ENCODE results near the gene CHCHD1. TPM values are rescaled to one million over a fixed set of nuclear protein-coding genes. Genes with fewer than 3 reads are reported as not detected.
"Not testable (repeated sequence)": the region's sequence is repeated elsewhere in the genome, so short reads cannot be mapped to it uniquely, and the experiment has no call there.

CHCHD1 gene
- total and polyA plus RNA-seq, 4 experiments from 2014 or later = 21.8 to 56.0 (median 28.5) TPM

- POLR2A ChIA-PET (ENCODE audit: partially characterized antibody) = interaction anchor here (0.7 to 1.7 kb wide), 3 partner anchors 9 to 65 kb away, joined by 3 to 6 read pairs (median 3); no protein-coding TSS in a partner anchor
- peak overlapping the region in 3 of 7 donors; percentile 45 to 80 (median 74) for H3K27ac Mint-ChIP-seq
- H3K36me3 ChIP-seq (ENCODE audit: insufficient read depth, low read length) = peaks cover 73% of the 10 kb centered on the region
- H3K4me3 ChIP-seq (ENCODE audit: low read length in 2 of 2); CTCF ChIA-PET (ENCODE audit: partially characterized antibody); intact Hi-C loops (cut with micrococcal nuclease); H3K27me3 ChIP-seq (ENCODE audit: insufficient read depth, low read length); H3K4me1 ChIP-seq (ENCODE audit: insufficient read depth, low read length); H3K9me3 ChIP-seq (ENCODE audit: control insufficient read depth in 1 of 2, low read length in 2 of 2); H3K9me3 Mint-ChIP-seq; H3K27me3 Mint-ChIP-seq; H3K27ac ChIP-seq (ENCODE audit: low read depth, low read length); DNase-seq; H3K4me3 Mint-ChIP-seq; H3K4me1 Mint-ChIP-seq: not testable (repeated sequence)
- H3K36me3 Mint-ChIP-seq = peaks cover 27 to 71% of the 10 kb centered on the region in 2 donors
Observed at GRCh38 chr10:73796035-73796434, 14.2 kb downstream of the CHCHD1 start.

GRCh38 chr10:73796766-73797165 is 14.9 kb downstream of the CHCHD1 start:
- peaks cover 73% of the 10 kb centered on the region for H3K36me3 ChIP-seq (ENCODE audit: insufficient read depth, low read length)
- H3K4me3 ChIP-seq (ENCODE audit: low read length in 2 of 2) = no peak overlapping the region
- no peak overlapping the region for H3K4me3 Mint-ChIP-seq
- H3K27me3 ChIP-seq (ENCODE audit: insufficient read depth, low read length) = no peaks in the 10 kb centered on the region
- intact Hi-C loops (cut with micrococcal nuclease) = no loop called here
- peak overlapping the region in 2 of 7 donors; percentile 45 to 74 for H3K27ac Mint-ChIP-seq
- H3K9me3 Mint-ChIP-seq = no peaks in the 10 kb centered on the region
- H3K27me3 Mint-ChIP-seq = no peaks in the 10 kb centered on the region
- H3K9me3 ChIP-seq (ENCODE audit: control insufficient read depth in 1 of 2, low read length in 2 of 2) = no peaks in the 10 kb centered on the region
- no peak for DNase-seq
- ChIA-PET POLR2A (ENCODE audit: partially characterized antibody) (interaction anchor here (1.7 to 2.1 kb wide), 2 partner anchors 10 to 25 kb away, joined by 6 to 7 read pairs; a partner anchor contains a TSS), CTCF (ENCODE audit: partially characterized antibody) (no interaction called here)
- H3K27ac ChIP-seq (ENCODE audit: low read depth, low read length) = no peak overlapping the region
- peaks cover 22 to 71% of the 10 kb centered on the region in 2 donors for H3K36me3 Mint-ChIP-seq
- H3K4me1 ChIP-seq (ENCODE audit: insufficient read depth, low read length) = no peaks in the 10 kb centered on the region
- H3K4me1 Mint-ChIP-seq = peaks cover 0 to 3% (median 1%) of the 10 kb centered on the region in 4 donors

- ChIA-PET CTCF (ENCODE audit: partially characterized antibody) (no interaction called here), POLR2A (ENCODE audit: partially characterized antibody) (interaction anchor here (1.7 to 2.1 kb wide), 2 partner anchors 9 to 25 kb away, joined by 6 to 7 read pairs; a partner anchor contains a TSS)
- intact Hi-C loops (cut with micrococcal nuclease) = no loop called here
- no peaks in the 10 kb centered on the region for H3K27me3 Mint-ChIP-seq
- DNase-seq = no peak
- Histone ChIP-seq H3K4me1 (ENCODE audit: insufficient read depth, low read length) (no peaks in the 10 kb centered on the region), H3K27ac (ENCODE audit: low read depth, low read length) (no peak overlapping the region), H3K27me3 (ENCODE audit: insufficient read depth, low read length) (no peaks in the 10 kb centered on the region), H3K9me3 (ENCODE audit: control insufficient read depth in 1 of 2, low read length in 2 of 2) (no peaks in the 10 kb centered on the region), H3K36me3 (ENCODE audit: insufficient read depth, low read length) (peaks cover 73% of the 10 kb centered on the region), H3K4me3 (ENCODE audit: low read length in 2 of 2) (no peak overlapping the region)
- H3K36me3 Mint-ChIP-seq = peaks cover 24 to 77% of the 10 kb centered on the region in 2 donors
- H3K27ac Mint-ChIP-seq = peak overlapping the region in 5 of 7 donors; percentile 9 to 66 (median 29)
- H3K9me3 Mint-ChIP-seq = no peaks in the 10 kb centered on the region
- H3K4me3 Mint-ChIP-seq = peak overlapping the region in 2 of 8 donors; percentile 17 to 18
- peaks cover 0 to 3% (median 1%) of the 10 kb centered on the region in 4 donors for H3K4me1 Mint-ChIP-seq
Observed at GRCh38 chr10:73797324-73798025, 15.6 kb downstream of the CHCHD1 start.

- Histone ChIP-seq H3K27me3 (ENCODE audit: insufficient read depth, low read length) (no peaks in the 10 kb centered on the region), H3K4me1 (ENCODE audit: insufficient read depth, low read length) (no peaks in the 10 kb centered on the region), H3K36me3 (ENCODE audit: insufficient read depth, low read length) (peaks cover 73% of the 10 kb centered on the region), H3K9me3 (ENCODE audit: control insufficient read depth in 1 of 2, low read length in 2 of 2) (no peaks in the 10 kb centered on the region), H3K27ac (ENCODE audit: low read depth, low read length) (no peak overlapping the region), H3K4me3 (ENCODE audit: low read length in 2 of 2) (no peak overlapping the region)
- Mint-ChIP-seq H3K4me1 (peaks cover 0 to 1% (median under 1%) of the 10 kb centered on the region in 4 donors), H3K9me3 (no peaks in the 10 kb centered on the region), H3K36me3 (peaks cover 27 to 76% of the 10 kb centered on the region in 2 donors), H3K27ac (peak overlapping the region in 2 of 7 donors; percentile 46 to 79), H3K4me3 (peak overlapping the region in 2 of 8 donors; percentile 17 to 18), H3K27me3 (no peaks in the 10 kb centered on the region)
- intact Hi-C loops (cut with micrococcal nuclease) = no loop called here
- ChIA-PET POLR2A (ENCODE audit: partially characterized antibody) (interaction anchor here (1.9 to 2.2 kb wide), 3 partner anchors 11 to 26 kb away, joined by 7 to 16 read pairs (median 13); partner anchors contain the start of gene ZSWIM8), CTCF (ENCODE audit: partially characterized antibody) (no interaction called here)
- no peak for DNase-seq
Observed at GRCh38 chr10:73798087-73798486, 16.2 kb downstream of the CHCHD1 start.

GRCh38 chr10:73798927-73799560 is 17.2 kb downstream of the CHCHD1 start:
- peaks cover 73% of the 10 kb centered on the region for H3K36me3 ChIP-seq (ENCODE audit: insufficient read depth, low read length)
- ChIA-PET CTCF (ENCODE audit: partially characterized antibody) (no interaction called here), POLR2A (ENCODE audit: partially characterized antibody) (interaction anchor here (1.2 to 2.2 kb wide), 4 partner anchors 10 to 69 kb away, joined by 4 to 16 read pairs (median 10); partner anchors contain the start of gene ZSWIM8)
- no peak overlapping the region for H3K27ac ChIP-seq (ENCODE audit: low read depth, low read length)
- H3K4me1 Mint-ChIP-seq = peaks cover 0 to 7% (median 0%) of the 10 kb centered on the region in 4 donors
- H3K36me3 Mint-ChIP-seq = peaks cover 28 to 77% of the 10 kb centered on the region in 2 donors
- no peak overlapping the region for H3K4me3 Mint-ChIP-seq
- H3K27me3 Mint-ChIP-seq = no peaks in the 10 kb centered on the region
- no peaks in the 10 kb centered on the region for H3K9me3 Mint-ChIP-seq
- H3K27me3 ChIP-seq (ENCODE audit: insufficient read depth, low read length) = no peaks in the 10 kb centered on the region
- no peaks in the 10 kb centered on the region for H3K4me1 ChIP-seq (ENCODE audit: insufficient read depth, low read length)
- intact Hi-C loops (cut with micrococcal nuclease) = no loop called here
- H3K4me3 ChIP-seq (ENCODE audit: low read length in 2 of 2) = no peak overlapping the region
- peak overlapping the region in 2 of 7 donors; percentile 46 to 63 for H3K27ac Mint-ChIP-seq
- no peak for DNase-seq
- H3K9me3 ChIP-seq (ENCODE audit: control insufficient read depth in 1 of 2, low read length in 2 of 2) = no peaks in the 10 kb centered on the region

GRCh38 chr10:73799899-73800559 is 18.2 kb downstream of the CHCHD1 start:
- ChIA-PET CTCF (ENCODE audit: partially characterized antibody) (interaction anchor here (1.4 kb wide), 1 partner anchor 10 kb away, joined by 3 read pairs; no protein-coding TSS in a partner anchor), POLR2A (ENCODE audit: partially characterized antibody) (interaction anchor here (1.2 to 2.2 kb wide), 6 partner anchors 9 to 70 kb away, joined by 3 to 16 read pairs (median 8); partner anchors contain the start of gene ZSWIM8)
- peaks cover 69% of the 10 kb centered on the region for H3K36me3 ChIP-seq (ENCODE audit: insufficient read depth, low read length)

More at GRCh38 chr10:73799899-73800559, 18.2 kb downstream of the CHCHD1 start:
- Mint-ChIP-seq H3K4me1 (peaks cover 0 to 11% (median 0%) of the 10 kb centered on the region in 4 donors), H3K27ac (peak overlapping the region in 6 of 7 donors; percentile 17 to 87 (median 66)), H3K4me3 (no peak overlapping the region), H3K9me3 (no peaks in the 10 kb centered on the region), H3K36me3 (peaks cover 23 to 72% of the 10 kb centered on the region in 2 donors), H3K27me3 (no peaks in the 10 kb centered on the region)
- Histone ChIP-seq H3K27me3 (ENCODE audit: insufficient read depth, low read length) (no peaks in the 10 kb centered on the region), H3K27ac (ENCODE audit: low read depth, low read length) (no peak overlapping the region), H3K4me1 (ENCODE audit: insufficient read depth, low read length) (no peaks in the 10 kb centered on the region), H3K4me3 (ENCODE audit: low read length in 2 of 2) (no peak overlapping the region), H3K9me3 (ENCODE audit: control insufficient read depth in 1 of 2, low read length in 2 of 2) (no peaks in the 10 kb centered on the region)
- no peak for DNase-seq
- intact Hi-C loops (cut with micrococcal nuclease) = no loop called here
